ENCODE results near the gene APBB1IP.
"Not testable (repeated sequence)": the region's sequence is repeated elsewhere in the genome, so short reads cannot be mapped to it uniquely, and the experiment has no call there.

The APBB1IP gene

GRCh38 chr10:26463986-26464385 is 25.8 kb downstream of the APBB1IP start:
- DNase-seq (ENCODE audit: low spot score): no peak
- Histone ChIP-seq H2BK15ac (ENCODE audit: low read length) (no peak overlapping the region), H3K9ac (ENCODE audit: low read depth, low read length, poor library complexity) (no peak overlapping the region), H3K9me3 (replicated peaks in 1 of 2; ENCODE audit: control insufficient read depth in 2 of 2, insufficient read depth in 1 of 2, low read depth in 1 of 2, low read length in 2 of 2) (no peaks in the 10 kb centered on the region), H3K23ac (ENCODE audit: low read depth, low read length, poor library complexity) (no peak overlapping the region), H3K18ac (ENCODE audit: low read length) (no peak overlapping the region), H3K79me1 (ENCODE audit: low read depth, low read length) (no peaks in the 10 kb centered on the region), H3K27ac (replicated peaks; ENCODE audit: low read length) (no peak overlapping the region), H2BK12ac (ENCODE audit: low read length) (no peak overlapping the region), H3K27me3 (ENCODE audit: control insufficient read depth in 3 of 3, insufficient read depth in 3 of 3, low read depth in 1 of 3, low read length in 3 of 3) (no peaks in the 10 kb centered on the region), H4K8ac (ENCODE audit: low read depth, low read length) (no peak overlapping the region), H3K4me1 (ENCODE audit: control insufficient read depth in 2 of 2, insufficient read depth in 1 of 2, low read depth in 1 of 2, low read length in 2 of 2) (no peaks in the 10 kb centered on the region), H2AFZ (ENCODE audit: low read length) (no peak overlapping the region), H3K4me3 (ENCODE audit: low read length in 2 of 2) (no peak overlapping the region), H4K91ac (ENCODE audit: low read depth, low read length, poor library complexity) (no peak overlapping the region), H2AK5ac (ENCODE audit: low read depth, low read length) (no peak overlapping the region), H2BK5ac (ENCODE audit: low read length) (no peak overlapping the region), H3K36me3 (replicated peaks in 1 of 2; ENCODE audit: control insufficient read depth in 2 of 2, insufficient read depth in 2 of 2, low read length in 2 of 2) (no peaks in the 10 kb centered on the region), H3K14ac (ENCODE audit: low read length) (no peak overlapping the region), H3K4ac (ENCODE audit: low read length) (no peak overlapping the region), H3K4me2 (ENCODE audit: insufficient read depth, low read length, poor library complexity, severe bottlenecking) (no peak overlapping the region), H2BK120ac (ENCODE audit: low read depth, low read length) (no peak overlapping the region)
- no CpG with 5 or more reads among the region's 1 CpG for WGBS, 2 donors (ENCODE audit: extremely low coverage in 2 of 2, insufficient read length in 2 of 2, insufficient replicate concordance in 1 of 2)

- H3K79me1 ChIP-seq (ENCODE audit: low read depth, low read length): no peaks in the 10 kb centered on the region
- no peak overlapping the region for H3K18ac ChIP-seq (ENCODE audit: low read length)
- no peak overlapping the region for H2AK5ac ChIP-seq (ENCODE audit: low read depth, low read length)
- no peaks in the 10 kb centered on the region for H3K9me3 ChIP-seq (replicated peaks in 1 of 2; ENCODE audit: control insufficient read depth in 2 of 2, insufficient read depth in 1 of 2, low read depth in 1 of 2, low read length in 2 of 2)
- no peak overlapping the region for H2AFZ ChIP-seq (ENCODE audit: low read length)
- no peaks in the 10 kb centered on the region for H3K27me3 ChIP-seq (ENCODE audit: control insufficient read depth in 3 of 3, insufficient read depth in 3 of 3, low read depth in 1 of 3, low read length in 3 of 3)
- no peaks in the 10 kb centered on the region for H3K36me3 ChIP-seq (replicated peaks in 1 of 2; ENCODE audit: control insufficient read depth in 2 of 2, insufficient read depth in 2 of 2, low read length in 2 of 2)
- no peak overlapping the region for H3K4me2 ChIP-seq (ENCODE audit: insufficient read depth, low read length, poor library complexity, severe bottlenecking)
- H3K4me1 ChIP-seq (ENCODE audit: control insufficient read depth in 2 of 2, insufficient read depth in 1 of 2, low read depth in 1 of 2, low read length in 2 of 2): no peaks in the 10 kb centered on the region
- no peak overlapping the region for H4K8ac ChIP-seq (ENCODE audit: low read depth, low read length)
- H2BK12ac ChIP-seq (ENCODE audit: low read length): no peak overlapping the region
- no peak overlapping the region for H3K14ac ChIP-seq (ENCODE audit: low read length)
- no peak overlapping the region for H3K9ac ChIP-seq (ENCODE audit: low read depth, low read length, poor library complexity)
- H2BK5ac ChIP-seq (ENCODE audit: low read length): no peak overlapping the region
- H3K27ac ChIP-seq (replicated peaks; ENCODE audit: low read length): no peak overlapping the region
- no CpG with 5 or more reads among the region's 3 CpGs for WGBS, 2 donors (ENCODE audit: extremely low coverage in 2 of 2, insufficient read length in 2 of 2, insufficient replicate concordance in 1 of 2)
- H2BK15ac ChIP-seq (ENCODE audit: low read length): no peak overlapping the region
- no peak overlapping the region for H4K91ac ChIP-seq (ENCODE audit: low read depth, low read length, poor library complexity)
- no peak overlapping the region for H3K4ac ChIP-seq (ENCODE audit: low read length)
- DNase-seq (ENCODE audit: low spot score): no peak
- no peak overlapping the region for H3K23ac ChIP-seq (ENCODE audit: low read depth, low read length, poor library complexity)
- no peak overlapping the region for H2BK120ac ChIP-seq (ENCODE audit: low read depth, low read length)
- no peak overlapping the region for H3K4me3 ChIP-seq (ENCODE audit: low read length in 2 of 2)
Observed at GRCh38 chr10:26464632-26465280, 26.6 kb downstream of the APBB1IP start.

- not testable (repeated sequence) for H3K14ac ChIP-seq (ENCODE audit: low read length); H3K4me2 ChIP-seq (ENCODE audit: insufficient read depth, low read length, poor library complexity, severe bottlenecking); H2BK15ac ChIP-seq (ENCODE audit: low read length); H2BK5ac ChIP-seq (ENCODE audit: low read length); H3K36me3 ChIP-seq (replicated peaks in 1 of 2; ENCODE audit: control insufficient read depth in 2 of 2, insufficient read depth in 2 of 2, low read length in 2 of 2); H3K27ac ChIP-seq (replicated peaks; ENCODE audit: low read length); H2AFZ ChIP-seq (ENCODE audit: low read length); H2AK5ac ChIP-seq (ENCODE audit: low read depth, low read length); H3K4me1 ChIP-seq (ENCODE audit: control insufficient read depth in 2 of 2, insufficient read depth in 1 of 2, low read depth in 1 of 2, low read length in 2 of 2); H2BK120ac ChIP-seq (ENCODE audit: low read depth, low read length); H3K9ac ChIP-seq (ENCODE audit: low read depth, low read length, poor library complexity); H4K91ac ChIP-seq (ENCODE audit: low read depth, low read length, poor library complexity); DNase-seq (ENCODE audit: low spot score); H2BK12ac ChIP-seq (ENCODE audit: low read length); H3K23ac ChIP-seq (ENCODE audit: low read depth, low read length, poor library complexity); H3K9me3 ChIP-seq (replicated peaks in 1 of 2; ENCODE audit: control insufficient read depth in 2 of 2, insufficient read depth in 1 of 2, low read depth in 1 of 2, low read length in 2 of 2); H3K4ac ChIP-seq (ENCODE audit: low read length); H3K18ac ChIP-seq (ENCODE audit: low read length); H3K27me3 ChIP-seq (ENCODE audit: control insufficient read depth in 3 of 3, insufficient read depth in 3 of 3, low read depth in 1 of 3, low read length in 3 of 3); H4K8ac ChIP-seq (ENCODE audit: low read depth, low read length); H3K4me3 ChIP-seq (ENCODE audit: low read length in 2 of 2); H3K79me1 ChIP-seq (ENCODE audit: low read depth, low read length)
- WGBS, 2 donors (ENCODE audit: extremely low coverage in 2 of 2, insufficient read length in 2 of 2, insufficient replicate concordance in 1 of 2): no CpG with 5 or more reads among the region's 6 CpGs
Observed at GRCh38 chr10:26466531-26466930, 28.4 kb downstream of the APBB1IP start.

- no peak overlapping the region for H3K4ac ChIP-seq (ENCODE audit: low read length)
- no peak overlapping the region for H2AFZ ChIP-seq (ENCODE audit: low read length)
- no peak overlapping the region for H3K27ac ChIP-seq (replicated peaks; ENCODE audit: low read length)
- DNase-seq (ENCODE audit: low spot score): no peak
- H3K4me1 ChIP-seq (ENCODE audit: control insufficient read depth in 2 of 2, insufficient read depth in 1 of 2, low read depth in 1 of 2, low read length in 2 of 2): no peaks in the 10 kb centered on the region
- H3K27me3 ChIP-seq (ENCODE audit: control insufficient read depth in 3 of 3, insufficient read depth in 3 of 3, low read depth in 1 of 3, low read length in 3 of 3): no peaks in the 10 kb centered on the region
- H3K79me1 ChIP-seq (ENCODE audit: low read depth, low read length): no peaks in the 10 kb centered on the region
- WGBS, 2 donors (ENCODE audit: extremely low coverage in 2 of 2, insufficient read length in 2 of 2, insufficient replicate concordance in 1 of 2): no CpG with 5 or more reads among the region's 4 CpGs
- H4K8ac ChIP-seq (ENCODE audit: low read depth, low read length): no peak overlapping the region
- no peak overlapping the region for H4K91ac ChIP-seq (ENCODE audit: low read depth, low read length, poor library complexity)
- no peak overlapping the region for H2BK5ac ChIP-seq (ENCODE audit: low read length)
- H3K4me3 ChIP-seq (ENCODE audit: low read length in 2 of 2): no peak overlapping the region
- no peak overlapping the region for H3K4me2 ChIP-seq (ENCODE audit: insufficient read depth, low read length, poor library complexity, severe bottlenecking)
- H2BK120ac ChIP-seq (ENCODE audit: low read depth, low read length): no peak overlapping the region
- H2BK12ac ChIP-seq (ENCODE audit: low read length): no peak overlapping the region
- no peaks in the 10 kb centered on the region for H3K9me3 ChIP-seq (replicated peaks in 1 of 2; ENCODE audit: control insufficient read depth in 2 of 2, insufficient read depth in 1 of 2, low read depth in 1 of 2, low read length in 2 of 2)
- no peak overlapping the region for H3K18ac ChIP-seq (ENCODE audit: low read length)
- H3K23ac ChIP-seq (ENCODE audit: low read depth, low read length, poor library complexity): no peak overlapping the region
- no peak overlapping the region for H2BK15ac ChIP-seq (ENCODE audit: low read length)
- H3K36me3 ChIP-seq (replicated peaks in 1 of 2; ENCODE audit: control insufficient read depth in 2 of 2, insufficient read depth in 2 of 2, low read length in 2 of 2): no peaks in the 10 kb centered on the region
- no peak overlapping the region for H2AK5ac ChIP-seq (ENCODE audit: low read depth, low read length)
- H3K9ac ChIP-seq (ENCODE audit: low read depth, low read length, poor library complexity): no peak overlapping the region
- no peak overlapping the region for H3K14ac ChIP-seq (ENCODE audit: low read length)
Observed at GRCh38 chr10:26467639-26468038, 29.5 kb downstream of the APBB1IP start.
